HG03066 (cell line): Measurements from ENCODE around the gene CPLX3.
A peak's percentile ranks its signal among the peaks of the same experiment; 100 is the strongest.

Experiments used
- ATAC-seq: cut with Tn5 transposase; IDR thresholded peaks from one replicate; pipeline ENCODE4 v1.9.1; 2021; ENCODE audit warnings: low read depth; ENCODE audit not compliant: unreplicated experiment

CPLX3 gene

GRCh38 chr15:74787251-74788041, 39.0 kb upstream of the CPLX3 start:
- peak; percentile 42 for ATAC-seq

DNA sequence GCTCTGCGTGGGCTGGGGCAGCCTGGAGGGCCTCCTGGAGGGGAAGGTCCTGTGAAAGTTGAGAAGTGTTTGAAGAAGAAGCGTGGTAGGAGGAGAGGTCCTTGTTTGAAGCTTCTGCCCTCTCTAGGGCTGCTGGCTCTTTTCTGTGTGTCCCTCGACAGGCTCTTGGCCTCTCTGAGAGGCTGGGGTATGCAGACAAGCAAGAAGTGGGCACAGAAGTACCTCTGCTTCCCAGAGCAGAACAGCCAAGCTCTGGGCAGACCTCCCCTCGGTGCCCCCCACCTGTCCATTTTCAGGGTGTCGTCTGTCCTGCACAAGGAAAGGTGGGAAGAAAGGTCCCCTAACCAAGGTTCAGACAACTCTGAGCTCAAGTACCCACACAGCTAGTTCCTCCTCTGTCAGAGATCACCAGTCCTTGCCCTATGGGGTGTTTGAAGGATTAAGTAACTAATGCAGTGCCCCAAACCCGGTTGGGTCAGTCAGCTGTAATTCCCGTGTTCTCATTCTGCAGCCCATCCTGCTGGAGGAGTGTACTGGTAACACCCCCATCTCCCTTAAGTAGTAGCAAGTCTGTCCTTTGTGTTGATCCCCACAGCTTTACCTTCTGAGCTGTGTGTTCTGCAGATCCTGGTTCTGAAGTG, 38.3 kb upstream of the CPLX3 start:
- no peak for ATAC-seq

DNA sequence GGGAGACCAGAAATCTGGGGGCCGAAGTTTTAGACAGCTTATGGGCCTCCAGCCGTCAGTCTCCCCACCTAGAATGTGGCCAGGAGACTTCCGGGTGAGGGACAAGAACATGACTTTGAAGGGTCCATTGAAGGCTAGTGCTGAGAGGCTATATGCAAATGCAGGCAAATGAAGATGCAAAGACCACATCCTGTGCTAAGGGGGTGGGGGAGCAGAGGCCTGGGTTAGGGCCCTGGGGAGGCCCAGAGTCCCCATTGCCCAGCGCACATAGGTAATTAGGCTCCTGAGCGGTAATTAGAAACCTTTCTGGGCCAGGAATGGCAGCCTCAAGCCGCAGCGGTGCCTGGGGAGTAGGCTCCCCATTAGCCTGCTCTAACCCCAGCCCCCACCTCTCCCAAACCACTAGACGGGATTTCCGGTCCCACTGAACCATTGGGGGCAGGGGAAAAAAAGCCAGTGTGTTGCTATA, 37.7 kb upstream of the CPLX3 start:
- peak; percentile 34 for ATAC-seq

- ATAC-seq, result no peak
These were observed 37.2 kb upstream of the CPLX3 start for GRCh38 chr15:74789171-74789631.

DNA sequence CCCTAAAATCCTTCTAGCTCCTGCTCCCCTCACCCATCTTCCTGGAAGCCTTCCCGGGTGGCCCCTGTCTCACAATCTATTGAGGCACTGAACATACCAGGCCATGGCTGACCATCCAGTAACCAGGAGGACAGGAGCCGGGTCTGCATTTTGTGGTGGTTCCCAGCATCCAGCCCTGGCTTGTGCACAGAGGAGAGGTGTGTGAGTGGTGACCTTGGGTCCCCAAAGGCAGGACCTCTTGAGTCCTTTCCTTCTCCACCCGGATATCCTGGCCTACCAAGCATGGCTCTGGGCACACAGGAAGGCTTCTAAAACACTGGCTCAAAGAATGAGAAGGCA, 36.7 kb upstream of the CPLX3 start:
- ATAC-seq, result no peak

DNA sequence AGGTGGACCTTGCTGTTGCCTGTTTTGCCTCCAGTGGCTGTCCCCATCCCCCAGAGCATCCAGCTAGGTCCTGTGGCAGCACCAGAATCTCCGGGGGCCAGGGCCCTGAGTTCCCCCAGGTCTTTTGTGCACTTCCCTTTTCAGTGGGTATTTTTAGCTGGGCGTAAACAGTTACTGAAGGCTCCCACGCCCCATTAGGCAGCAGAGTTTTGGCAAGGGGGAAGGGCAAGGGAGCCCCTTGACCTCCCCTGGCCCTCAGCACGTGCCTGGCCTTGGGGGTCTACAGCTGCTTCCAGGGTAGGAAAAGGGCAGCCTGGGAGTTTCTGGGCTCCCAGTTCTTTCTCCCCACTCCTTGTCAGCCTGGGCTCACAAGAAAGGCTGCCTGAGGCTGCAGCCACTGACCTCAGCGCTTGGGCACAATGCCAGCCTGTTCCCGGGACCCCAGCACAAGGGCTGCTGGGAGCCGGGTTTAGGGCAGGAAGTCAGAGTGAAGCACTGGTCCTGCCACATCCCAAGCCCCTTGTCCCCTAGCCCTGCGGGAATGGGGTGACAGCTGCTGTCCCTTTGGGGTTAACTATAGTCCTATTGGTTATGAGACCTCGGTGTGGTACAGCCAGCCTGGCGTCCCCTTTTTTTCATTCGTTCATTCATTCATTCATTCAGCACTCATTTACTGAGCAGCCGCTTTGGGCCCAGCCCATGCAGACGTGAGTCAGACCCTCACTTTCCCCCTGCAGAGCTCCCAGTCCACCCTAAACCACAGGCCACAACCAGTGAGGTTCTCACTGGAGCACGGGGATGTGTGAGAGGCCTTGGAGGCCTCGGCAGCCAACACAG, 36.1 kb upstream of the CPLX3 start:
- ATAC-seq, result no peak

DNA sequence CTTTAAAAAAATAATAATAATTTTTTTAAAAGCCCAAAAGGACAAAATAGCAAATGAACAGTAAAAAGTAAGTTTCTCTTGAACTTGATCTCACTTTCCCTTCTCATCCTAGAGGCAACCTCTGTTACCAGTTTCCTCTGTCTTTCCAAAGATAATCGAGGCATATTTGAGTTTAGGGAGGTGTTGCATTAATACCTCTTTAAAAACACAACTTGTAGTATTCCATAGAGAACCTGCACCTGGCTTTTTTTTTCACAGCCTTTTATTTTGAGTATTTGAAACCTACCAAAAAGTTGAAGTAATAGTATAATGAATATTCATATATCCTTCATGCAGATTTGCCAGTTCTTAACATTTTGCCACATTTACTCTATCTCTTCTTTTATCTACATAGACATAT, 35.4 kb upstream of the CPLX3 start:
- no peak for ATAC-seq

DNA sequence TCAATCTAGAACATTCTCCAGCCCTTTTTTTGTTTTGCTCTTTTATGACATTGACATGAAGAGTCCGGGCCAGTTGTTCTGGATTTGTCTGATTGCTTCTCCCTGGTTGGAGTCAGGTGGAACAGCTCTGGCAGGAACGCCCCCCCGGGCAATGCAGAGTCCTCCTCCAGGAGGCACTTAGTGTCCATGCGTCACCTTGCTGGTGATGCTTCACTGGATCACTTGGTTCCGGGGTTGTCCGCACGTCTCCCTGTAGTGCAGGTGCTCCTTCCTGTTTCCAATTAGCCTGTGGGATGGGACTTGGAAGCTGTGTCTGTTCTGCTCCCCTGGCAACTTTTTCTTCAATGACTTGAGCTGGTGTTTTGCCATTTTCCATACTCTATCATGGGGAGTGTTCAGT, 34.8 kb upstream of the CPLX3 start:
- no peak for ATAC-seq

GRCh38 chr15:74792227-74793016, 34.0 kb upstream of the CPLX3 start:
- ATAC-seq, result no peak

DNA sequence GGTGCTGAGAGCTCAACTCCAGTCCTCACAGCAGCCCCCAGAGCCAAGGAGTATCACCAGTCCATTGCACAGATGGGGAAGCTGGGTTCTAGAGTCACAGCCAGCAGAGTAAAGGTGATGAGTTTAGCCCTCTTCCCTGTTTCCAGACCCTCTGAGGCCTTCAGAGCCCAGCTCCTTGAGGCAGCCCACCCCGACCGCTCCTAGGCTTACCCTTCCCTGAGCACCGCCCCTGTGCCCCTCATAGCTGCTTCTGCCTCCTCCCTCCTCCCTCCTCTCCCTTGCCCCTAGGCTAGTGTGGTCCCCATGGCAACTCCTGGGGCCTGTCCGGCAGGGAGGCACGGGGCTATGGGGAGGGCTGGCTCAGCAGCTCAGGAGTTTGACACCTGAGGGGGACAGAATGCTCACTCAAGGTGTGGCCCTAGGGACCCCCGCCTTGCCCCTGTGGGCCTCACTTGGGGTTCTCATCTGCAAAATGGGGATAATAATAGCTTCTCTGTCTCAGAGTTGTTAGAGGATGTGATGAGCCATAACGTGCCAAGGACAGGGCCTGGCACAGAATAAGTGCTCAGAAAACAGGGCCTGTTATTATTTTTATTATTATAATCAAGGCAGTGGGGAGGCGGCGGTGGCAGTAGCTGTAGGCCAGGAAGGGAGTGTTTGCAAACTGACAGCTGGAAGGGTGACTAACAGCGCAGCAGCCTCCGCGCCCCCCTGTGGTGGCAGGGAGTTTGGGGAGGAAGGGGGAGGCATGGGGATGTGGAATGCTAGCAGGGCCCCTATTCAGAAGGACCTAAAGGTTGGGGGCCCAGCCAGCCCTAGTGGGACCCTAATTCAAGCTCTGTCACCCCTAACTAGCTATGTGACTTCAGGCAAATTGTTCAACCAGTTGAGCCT, 33.0 kb upstream of the CPLX3 start:
- no peak for ATAC-seq

GRCh38 chr15:74794248-74794969, 32.0 kb upstream of the CPLX3 start:
- no peak for ATAC-seq

DNA sequence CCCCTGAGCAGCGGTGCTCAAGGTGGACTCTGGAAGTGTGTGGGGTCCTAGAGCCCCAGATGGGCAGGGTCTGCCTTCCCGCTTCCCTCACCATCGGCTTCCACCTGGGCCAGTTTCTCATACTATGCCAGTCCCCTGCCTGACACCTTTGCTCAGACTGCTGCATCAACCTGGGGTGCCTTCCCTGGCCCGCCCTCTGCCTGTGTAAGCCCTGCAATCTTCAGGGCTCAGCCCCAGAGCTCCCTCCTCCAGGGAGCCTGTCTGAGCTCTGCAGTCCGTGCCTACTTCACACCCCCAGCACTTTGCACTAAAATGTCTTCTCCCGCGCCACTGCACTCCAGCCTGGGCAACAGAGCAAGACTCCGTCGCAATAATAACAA, 31.5 kb upstream of the CPLX3 start:
- no peak for ATAC-seq

DNA sequence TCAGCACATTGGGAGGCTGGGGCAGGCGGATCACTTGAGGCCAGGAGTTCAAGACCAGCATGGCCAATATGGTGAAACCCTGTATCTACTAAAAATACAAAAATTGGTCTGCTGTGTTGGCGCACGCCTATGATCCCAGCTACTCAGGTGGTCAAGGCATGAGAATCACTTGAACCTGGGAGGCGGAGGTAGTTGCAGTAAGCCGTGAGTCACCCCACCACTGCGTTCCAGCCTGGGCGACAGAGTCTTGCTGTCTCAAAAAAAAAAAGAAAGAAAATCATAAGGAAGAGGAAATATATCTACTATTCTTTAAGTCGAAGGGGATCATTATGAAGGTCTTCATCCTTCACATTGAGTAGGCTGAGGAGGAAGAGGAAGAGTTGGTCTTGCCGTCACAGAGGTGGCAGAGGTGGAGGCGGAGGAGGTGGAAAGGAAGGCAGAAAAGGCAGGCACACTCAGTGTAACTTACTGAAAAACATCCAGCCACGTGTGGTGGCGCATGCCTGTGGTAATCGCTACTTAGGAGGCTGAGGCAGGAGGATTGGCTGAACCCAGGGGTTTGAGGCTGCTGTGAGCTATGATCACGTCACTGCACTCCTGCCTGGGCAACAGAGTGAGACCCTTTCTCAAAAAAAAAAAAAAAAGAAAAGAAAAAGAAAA, 30.3 kb upstream of the CPLX3 start:
- ATAC-seq, result no peak

DNA sequence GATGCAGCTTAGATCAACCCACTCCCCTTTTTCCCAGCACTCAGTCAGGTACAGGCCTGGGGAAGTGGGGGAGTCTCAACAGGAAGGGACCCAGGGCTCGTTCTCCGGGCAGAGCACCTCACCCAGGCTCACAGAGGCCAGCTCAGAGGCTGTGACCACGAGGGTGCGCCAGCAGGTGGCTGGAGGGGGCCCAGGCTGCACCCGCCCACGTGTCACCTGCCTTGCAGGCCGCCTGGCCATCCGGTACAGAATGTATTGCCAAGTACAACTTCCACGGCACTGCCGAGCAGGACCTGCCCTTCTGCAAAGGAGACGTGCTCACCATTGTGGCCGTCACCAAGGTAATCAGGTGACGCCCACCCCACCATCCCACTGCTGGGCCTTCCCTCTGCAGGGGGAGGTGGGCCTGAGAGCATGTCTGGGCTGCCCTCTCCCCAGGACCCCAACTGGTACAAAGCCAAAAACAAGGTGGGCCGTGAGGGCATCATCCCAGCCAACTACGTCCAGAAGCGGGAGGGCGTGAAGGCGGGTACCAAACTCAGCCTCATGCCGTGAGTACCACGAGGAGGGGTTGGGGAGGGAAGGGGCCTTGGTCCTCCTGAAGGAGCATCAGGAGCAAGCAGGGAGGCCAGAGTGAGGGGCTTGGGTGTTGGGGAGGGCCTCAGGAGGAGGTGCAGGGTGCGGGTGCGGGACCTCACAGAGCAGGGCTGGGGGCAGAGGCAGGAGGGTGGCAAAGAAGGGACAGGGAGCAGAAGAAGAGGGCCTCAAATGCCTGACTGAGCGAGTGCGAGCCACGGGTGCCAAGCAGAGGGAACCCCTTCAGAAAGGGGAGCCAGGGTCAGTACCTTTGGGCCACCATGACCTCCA, 27.8 kb upstream of the CPLX3 start:
- no peak for ATAC-seq

DNA sequence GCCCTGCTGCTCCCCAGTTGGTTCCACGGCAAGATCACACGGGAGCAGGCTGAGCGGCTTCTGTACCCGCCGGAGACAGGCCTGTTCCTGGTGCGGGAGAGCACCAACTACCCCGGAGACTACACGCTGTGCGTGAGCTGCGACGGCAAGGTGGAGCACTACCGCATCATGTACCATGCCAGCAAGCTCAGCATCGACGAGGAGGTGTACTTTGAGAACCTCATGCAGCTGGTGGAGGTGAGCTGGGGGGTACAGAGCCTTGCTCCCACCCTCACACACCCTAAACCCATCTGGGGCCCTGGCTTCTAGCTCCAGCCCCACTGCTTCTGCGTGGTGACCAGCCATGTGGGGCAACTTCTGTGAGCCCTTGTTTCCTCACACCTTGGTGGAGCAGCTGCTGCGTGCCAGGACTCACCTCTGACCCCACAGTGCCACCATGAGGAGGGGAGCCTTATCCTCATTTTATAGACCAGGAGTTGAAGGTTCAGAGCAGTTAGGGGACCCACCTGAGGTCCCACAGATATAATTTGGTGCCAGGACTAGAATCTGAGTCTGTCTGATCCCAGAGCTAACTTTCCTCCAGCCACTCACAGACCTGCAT, 27.1 kb upstream of the CPLX3 start:
- no peak for ATAC-seq

- peak; percentile 59 for ATAC-seq
These were observed 26.4 kb upstream of the CPLX3 start for GRCh38 chr15:74799856-74800558.
